LHCN-M2 (cell line): ENCODE results near the gene APH1B. TPM values are rescaled to one million over a fixed set of nuclear protein-coding genes. Genes with fewer than 3 reads are reported as not detected.

Experiments
- DNase-seq: peaks from one replicate; pipeline ENCODE4 v3.0.0-alpha.2; 2012; ENCODE audit warnings: low read depth
- total RNA-seq: library from RNA; depleted of rRNA; stranded (reverse); fragments of >200 nt; gene quantifications from 2 replicates; pipeline ENCODE4 v1.2.3, GENCODE V29; 2014

APH1B gene
- total RNA-seq, 1 experiment from 2014 or later, result 32.8 TPM

GRCh38 chr15:63331456-63331855 lies 54.1 kb downstream of the APH1B start:
- no peak for DNase-seq

- peak; percentile 95 for DNase-seq
Observed at GRCh38 chr15:63332367-63333124, 55.1 kb downstream of the APH1B start.

- DNase-seq, result no peak
Observed at GRCh38 chr15:63334821-63335220, 57.4 kb downstream of the APH1B start.

- DNase-seq, result no peak
Observed at GRCh38 chr15:63335543-63336240, 58.3 kb downstream of the APH1B start.

- DNase-seq, result no peak
Observed at GRCh38 chr15:63337046-63337445, 59.6 kb downstream of the APH1B start.

GRCh38 chr15:63338170-63338569 lies 60.8 kb downstream of the APH1B start:
- peak; percentile 67 for DNase-seq

- peak; percentile 49 for DNase-seq
Observed at GRCh38 chr15:63339006-63339766, 61.8 kb downstream of the APH1B start.

- DNase-seq, result no peak
Observed at GRCh38 chr15:63339836-63340235, 62.4 kb downstream of the APH1B start.

GRCh38 chr15:63340353-63340752 lies 62.9 kb downstream of the APH1B start:
- no peak for DNase-seq

GRCh38 chr15:63340878-63341277 lies 63.5 kb downstream of the APH1B start:
- DNase-seq, result no peak

GRCh38 chr15:63341898-63342297 lies 64.5 kb downstream of the APH1B start:
- DNase-seq, result no peak

GRCh38 chr15:63342996-63343562 lies 65.7 kb downstream of the APH1B start:
- peak; percentile 54 for DNase-seq

GRCh38 chr15:63344731-63345390 lies 67.5 kb downstream of the APH1B start:
- DNase-seq, result peak; percentile 22

GRCh38 chr15:63345391-63345752 lies 68.0 kb downstream of the APH1B start:
- DNase-seq, result no peak

- no peak for DNase-seq
Observed at GRCh38 chr15:63347074-63347857, 69.9 kb downstream of the APH1B start.

GRCh38 chr15:63348392-63348791 lies 71.0 kb downstream of the APH1B start:
- DNase-seq, result peak; percentile 77

- DNase-seq, result peak; percentile 41
Observed at GRCh38 chr15:63349156-63349555, 71.8 kb downstream of the APH1B start.

GRCh38 chr15:63349621-63350020 lies 72.2 kb downstream of the APH1B start:
- DNase-seq, result no peak

GRCh38 chr15:63350178-63350621 lies 72.8 kb downstream of the APH1B start:
- DNase-seq, result no peak

- no peak for DNase-seq
Observed at GRCh38 chr15:63351170-63351569, 73.8 kb downstream of the APH1B start.

- no peak for DNase-seq
Observed at GRCh38 chr15:63352808-63353207, 75.4 kb downstream of the APH1B start.
